Smooth muscle cell of the brain vasculature (primary cell): ENCODE results near the gene CALR3.

ENCODE experiments used
- DNase-seq: peaks from one replicate; pipeline ENCODE4 v3.0.0-alpha.2; 2012; ENCODE audit warnings: low read depth, low spot score

Gene CALR3

DNA sequence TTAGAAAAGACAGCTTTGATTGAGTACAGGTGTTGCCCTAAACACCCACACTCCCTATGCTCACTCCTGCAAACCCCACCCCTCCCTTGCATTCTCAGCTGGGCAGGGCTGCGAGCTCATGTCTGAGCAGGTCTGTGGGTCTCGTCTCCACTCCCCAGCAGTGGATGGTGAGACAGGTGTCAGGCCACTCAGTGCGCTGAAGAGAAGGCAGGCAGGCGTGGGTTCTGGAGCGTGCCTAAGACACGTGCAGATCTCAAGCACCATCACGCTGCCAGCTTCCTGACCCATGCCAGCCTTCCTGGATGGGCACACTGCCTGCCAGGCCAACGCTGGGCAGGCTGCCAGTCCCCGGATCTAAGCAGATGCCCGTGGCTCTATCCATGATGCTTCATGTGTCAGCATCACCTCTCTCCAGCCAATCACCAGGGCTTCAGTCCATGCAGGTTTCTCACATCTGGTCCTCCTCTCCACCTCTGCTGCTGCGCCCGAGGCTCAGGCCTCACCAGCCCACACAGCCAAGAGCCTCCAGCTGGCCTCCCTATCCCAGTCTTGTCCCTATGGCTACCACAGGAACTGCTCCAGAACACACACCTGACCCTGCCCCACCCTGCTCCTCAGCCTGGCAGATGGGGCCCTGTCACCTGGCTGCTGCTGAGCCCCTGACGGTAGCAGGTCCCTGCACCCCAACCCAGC lies 66.8 kb downstream of the CALR3 start:
- DNase-seq: no peak
